ENCODE results near the gene NOC4L. TPM values are rescaled to one million over a fixed set of nuclear protein-coding genes. Genes with fewer than 3 reads are reported as not detected.

NOC4L gene
- total RNA-seq, 2 donors from 2014 or later = 12.5 to 29.7 TPM

DNA sequence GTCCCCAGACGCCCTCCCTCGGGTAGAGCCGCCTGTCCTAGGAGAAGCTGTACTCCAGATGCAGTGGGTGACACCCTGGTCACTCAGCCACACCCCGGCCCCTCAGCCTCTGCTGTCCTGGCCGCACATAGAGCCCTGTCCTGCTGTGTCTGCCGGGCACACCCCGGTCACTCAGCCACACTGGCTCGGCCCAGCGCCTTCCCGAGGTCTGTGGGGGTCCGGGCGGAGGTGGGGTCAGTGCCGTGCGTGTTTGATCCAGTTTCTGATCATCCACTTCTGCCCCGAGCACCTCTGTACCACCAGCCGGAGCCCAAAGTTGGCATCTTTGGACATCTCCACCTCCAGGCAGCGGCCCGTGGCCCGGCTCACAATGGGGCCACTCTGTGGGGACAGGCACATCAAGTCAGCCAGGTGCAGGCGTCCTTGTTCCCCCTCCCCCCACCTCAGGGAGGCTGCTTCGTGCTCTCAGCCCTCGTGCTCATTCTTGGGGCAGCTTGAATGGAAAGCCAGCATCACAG is 52.7 kb downstream of the NOC4L start:
- no peaks in the 10 kb centered on the region for H3K36me3 ChIP-seq

DNA sequence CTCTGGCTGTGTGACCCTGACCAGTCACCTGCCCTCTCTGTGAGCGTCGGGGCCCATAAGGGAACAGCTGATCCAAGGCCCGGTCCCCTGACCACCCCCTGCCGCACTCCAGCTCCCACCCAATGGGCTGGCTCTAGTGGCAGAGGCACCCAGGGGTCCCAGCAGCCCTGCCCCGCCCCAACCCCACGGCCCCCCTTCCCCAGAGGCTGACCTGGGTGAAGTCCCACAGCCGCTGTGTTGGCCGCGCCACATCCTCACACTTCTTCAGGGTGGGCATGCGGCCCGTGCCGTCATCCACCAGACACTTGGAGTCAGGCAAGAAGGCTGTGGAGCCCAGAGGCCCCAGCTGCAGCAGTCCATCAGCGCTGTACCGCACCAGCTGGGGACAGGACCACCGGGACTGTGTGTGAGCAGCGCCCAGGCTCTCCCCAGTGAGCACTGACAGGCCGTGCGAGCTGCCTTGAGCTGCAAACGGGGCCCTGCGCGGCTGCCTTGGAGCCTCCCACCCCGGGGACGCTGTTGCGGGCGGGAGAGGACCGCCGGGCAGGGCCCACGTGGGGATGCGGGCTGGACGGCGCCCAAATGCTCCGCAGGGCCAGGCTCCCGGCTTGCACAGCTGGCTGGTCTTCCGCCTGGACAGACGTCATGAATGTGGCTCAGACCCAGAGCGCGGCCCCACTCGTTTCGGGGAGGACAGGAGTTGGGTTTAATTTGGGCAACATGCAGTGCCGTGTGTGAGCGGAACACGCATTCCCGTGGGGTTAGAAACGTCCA is 53.5 kb downstream of the NOC4L start:
- intact Hi-C loops (cut with DNase I) = no loop called here
- Histone ChIP-seq H3K9me3 (no peaks in the 10 kb centered on the region), H3K27me3 (no peaks in the 10 kb centered on the region)

More for the DNA sequence above, 52.7 kb downstream of the NOC4L start:
- no peak for DNase-seq
- TF ChIP-seq, protein P1, sequence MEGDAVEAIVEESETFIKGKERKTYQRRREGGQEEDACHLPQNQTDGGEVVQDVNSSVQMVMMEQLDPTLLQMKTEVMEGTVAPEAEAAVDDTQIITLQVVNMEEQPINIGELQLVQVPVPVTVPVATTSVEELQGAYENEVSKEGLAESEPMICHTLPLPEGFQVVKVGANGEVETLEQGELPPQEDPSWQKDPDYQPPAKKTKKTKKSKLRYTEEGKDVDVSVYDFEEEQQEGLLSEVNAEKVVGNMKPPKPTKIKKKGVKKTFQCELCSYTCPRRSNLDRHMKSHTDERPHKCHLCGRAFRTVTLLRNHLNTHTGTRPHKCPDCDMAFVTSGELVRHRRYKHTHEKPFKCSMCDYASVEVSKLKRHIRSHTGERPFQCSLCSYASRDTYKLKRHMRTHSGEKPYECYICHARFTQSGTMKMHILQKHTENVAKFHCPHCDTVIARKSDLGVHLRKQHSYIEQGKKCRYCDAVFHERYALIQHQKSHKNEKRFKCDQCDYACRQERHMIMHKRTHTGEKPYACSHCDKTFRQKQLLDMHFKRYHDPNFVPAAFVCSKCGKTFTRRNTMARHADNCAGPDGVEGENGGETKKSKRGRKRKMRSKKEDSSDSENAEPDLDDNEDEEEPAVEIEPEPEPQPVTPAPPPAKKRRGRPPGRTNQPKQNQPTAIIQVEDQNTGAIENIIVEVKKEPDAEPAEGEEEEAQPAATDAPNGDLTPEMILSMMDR (IDR thresholded peaks at IDR 0.05) = no peak
- intact Hi-C loops (cut with DNase I) = no loop called here
- Histone ChIP-seq H3K4me1 (no peaks in the 10 kb centered on the region), H3K27ac (no peak overlapping the region), H3K27me3 (no peaks in the 10 kb centered on the region), H3K9me3 (no peaks in the 10 kb centered on the region), H3K4me3 (no peak overlapping the region), H3K9ac (ENCODE audit: low read depth in 2 of 2, low read length in 2 of 2) (no peak overlapping the region)

GRCh38 chr12:132199101-132199500 is 54.8 kb downstream of the NOC4L start:
- Histone ChIP-seq H3K4me1 (no peaks in the 10 kb centered on the region), H3K36me3 (no peaks in the 10 kb centered on the region), H3K4me3 (no peak overlapping the region), H3K9ac (ENCODE audit: low read depth in 2 of 2, low read length in 2 of 2) (no peak overlapping the region), H3K27ac (no peak overlapping the region), H3K27me3 (no peaks in the 10 kb centered on the region), H3K9me3 (no peaks in the 10 kb centered on the region)
- TF ChIP-seq, protein P1 (IDR thresholded peaks at IDR 0.05) = no peak
- DNase-seq = no peak
- intact Hi-C loops (cut with DNase I) = no loop called here

More for the DNA sequence above, 53.5 kb downstream of the NOC4L start:
- H3K36me3 ChIP-seq = no peaks in the 10 kb centered on the region
- TF ChIP-seq, protein P1 (IDR thresholded peaks at IDR 0.05) = no peak
- no peaks in the 10 kb centered on the region for H3K4me1 ChIP-seq
- H3K27ac ChIP-seq = no peak overlapping the region
- no peak overlapping the region for H3K4me3 ChIP-seq
- DNase-seq = no peak
- no peak overlapping the region for H3K9ac ChIP-seq (ENCODE audit: low read depth in 2 of 2, low read length in 2 of 2)

GRCh38 chr12:132199526-132200319 is 55.5 kb downstream of the NOC4L start:
- no peak overlapping the region for H3K9ac ChIP-seq (ENCODE audit: low read depth in 2 of 2, low read length in 2 of 2)
- H3K9me3 ChIP-seq = no peaks in the 10 kb centered on the region
- no peak overlapping the region for H3K4me3 ChIP-seq
- no peak for DNase-seq
- H3K27ac ChIP-seq = no peak overlapping the region
- H3K36me3 ChIP-seq = no peaks in the 10 kb centered on the region
- no peaks in the 10 kb centered on the region for H3K4me1 ChIP-seq
- TF ChIP-seq, protein P1 (IDR thresholded peaks at IDR 0.05) = no peak
- intact Hi-C loops (cut with DNase I) = no loop called here
- H3K27me3 ChIP-seq = peaks cover 5% of the 10 kb centered on the region

- Histone ChIP-seq H3K9me3 (no peaks in the 10 kb centered on the region), H3K4me3 (no peak overlapping the region), H3K4me1 (no peaks in the 10 kb centered on the region), H3K27me3 (peaks cover 16% of the 10 kb centered on the region), H3K9ac (ENCODE audit: low read depth in 2 of 2, low read length in 2 of 2) (no peak overlapping the region), H3K27ac (no peak overlapping the region), H3K36me3 (no peaks in the 10 kb centered on the region)
- intact Hi-C loops (cut with DNase I) = no loop called here
- TF ChIP-seq, protein P1 (IDR thresholded peaks at IDR 0.05) = no peak
- DNase-seq = no peak
These were observed 56.5 kb downstream of the NOC4L start for GRCh38 chr12:132200800-132201199.
